GM12878 (cell line): ENCODE results near the gene TMUB1. TPM values are rescaled to one million over a fixed set of nuclear protein-coding genes. Genes with fewer than 3 reads are reported as not detected.

ENCODE experiments used
- ATAC-seq: fragments of 200-7000 bp; cut with Tn5 transposase; 3 replicates; pipeline ENCODE4 v1.9.1; 2020; ENCODE audit warnings: mild to moderate bottlenecking, moderate library complexity
- BruUV-seq: library from RNA; stranded (reverse); fragments of 400-500 nt; replicated peaks from 2 replicates; lab custom pipeline; 2021; lab: Mats Ljungman, UMichigan
- CTCF ChIA-PET: fragments of 300-600 bp; sonication (Branson Sonifier 250); formaldehyde crosslinking; extraction: SDS; loops from one replicate; lab custom pipeline; 2021; ENCODE audit warnings: inconsistent platforms; lab: Yijun Ruan, JAX
- POLR2A ChIA-PET: fragments of 350-600 bp; formaldehyde crosslinking; extraction: SDS; loops from one replicate; lab custom pipeline; 2021; ENCODE audit warnings: inconsistent platforms; lab: Charles Lee
- RAD21 ChIA-PET: fragments of 300-600 bp; sonication (Branson Sonifier 250); formaldehyde crosslinking; loops from one replicate; lab custom pipeline; 2023; ENCODE audit warnings: antibody characterized with exemption; ENCODE audit not compliant: unreplicated experiment; lab: Charles Lee
- SMC1A ChIA-PET: fragments of 300-600 bp; sonication (Branson Sonifier 250); formaldehyde crosslinking; loops from one replicate; lab custom pipeline; 2023; ENCODE audit not compliant: unreplicated experiment, uncharacterized antibody; lab: Charles Lee
- DNase-seq: peaks from one replicate; pipeline ENCODE4 v3.0.0-alpha.2; 2011; ENCODE audit warnings: low read depth, low spot score
- FAIRE-seq: peaks from 3 replicates; lab custom pipeline; 2011; peaks lifted over from hg19 to GRCh38; lab: Jason Lieb, UNC
- H2AFZ ChIP-seq: 2 replicates; pipeline ENCODE4 v1.6.0; 2011; ENCODE audit warnings: low read depth, low read length, control low read depth; ENCODE audit not compliant: control insufficient read depth
- H3K27ac ChIP-seq: 2 replicates; pipeline ENCODE4 v1.5.1; 2011; ENCODE audit warnings: control low read depth; ENCODE audit not compliant: control insufficient read depth, insufficient read depth
- H3K27me3 ChIP-seq, 2 experiments: replicated peaks in 1 of 2; 2 replicates each; pipeline versions ENCODE4 v1.6.0 to v1.6.1; 2011; ENCODE audit warnings: low read length in 1 of 2; ENCODE audit not compliant: control insufficient read depth in 2 of 2, insufficient read depth in 2 of 2
- H3K36me3 ChIP-seq, 2 experiments: 2 replicates each; pipeline ENCODE4 v1.5.1; 2011; ENCODE audit warnings: low read length in 1 of 2; ENCODE audit not compliant: control insufficient read depth in 2 of 2, insufficient read depth in 2 of 2
- H3K4me1 ChIP-seq: 2 replicates; pipeline ENCODE4 v1.6.1; 2011; ENCODE audit warnings: mild to moderate bottlenecking, low read length, moderate library complexity, mixed read lengths; ENCODE audit not compliant: control insufficient read depth, insufficient read depth
- H3K4me2 ChIP-seq: 2 replicates; pipeline ENCODE4 v1.6.0; 2011; ENCODE audit warnings: control low read depth; ENCODE audit not compliant: control insufficient read depth, insufficient read depth
- H3K4me3 ChIP-seq: fragments of 200-600 bp; sonication (generic); 2 replicates; pipeline ENCODE4 v1.5.1; 2016
- H3K79me2 ChIP-seq: 2 replicates; pipeline ENCODE4 v1.6.0; 2011; ENCODE audit warnings: low read length; ENCODE audit not compliant: control insufficient read depth, insufficient read depth
- H3K9ac ChIP-seq: 2 replicates; pipeline ENCODE4 v1.8.0; 2011; ENCODE audit warnings: low read length, control low read depth, mixed read lengths; ENCODE audit not compliant: control insufficient read depth, insufficient read depth
- H3K9me3 ChIP-seq: replicated peaks from 3 replicates; pipeline ENCODE4 v1.5.1; 2011; ENCODE audit warnings: mild to moderate bottlenecking, low read length; ENCODE audit not compliant: control insufficient read depth, insufficient read depth
- H4K20me1 ChIP-seq: 2 replicates; pipeline ENCODE4 v1.6.0; 2011; ENCODE audit not compliant: control insufficient read depth, insufficient read depth
- ATF7 ChIP-seq: fragments of 450-650 bp; IDR thresholded peaks from 2 replicates; pipeline ENCODE4 v1.6.1; 2016; ENCODE audit warnings: low read depth, mild to moderate bottlenecking
- ETV6 ChIP-seq, 2 experiments: fragments of 450-650 bp in 1 of 2; IDR thresholded peaks in 1 of 2; conservative IDR thresholded peaks in 1 of 2; 2 replicates each; pipeline ENCODE4 v1.6.1; 2014; ENCODE audit warnings: antibody characterized with exemption in 1 of 2, borderline replicate concordance in 1 of 2, low read depth in 1 of 2, mild to moderate bottlenecking in 1 of 2, moderate library complexity in 1 of 2
- KAT2A ChIP-seq: conservative IDR thresholded peaks from 2 replicates; pipeline ENCODE4 v1.6.1; 2011; ENCODE audit warnings: low read depth, low read length; ENCODE audit not compliant: control insufficient read depth
- NFIC ChIP-seq: IDR thresholded peaks from 2 replicates; pipeline ENCODE4 v1.6.1; 2012; ENCODE audit warnings: low read depth, mild to moderate bottlenecking, inconsistent platforms, low read length, moderate library complexity
- POLR2AphosphoS2 ChIP-seq: IDR thresholded peaks from 2 replicates; pipeline ENCODE4 v1.6.1; 2011; ENCODE audit warnings: low read depth, mild to moderate bottlenecking, low read length, improper control_type of control experiment, moderate library complexity
- POLR2AphosphoS5 ChIP-seq: IDR thresholded peaks from 2 replicates; pipeline ENCODE4 v1.6.1; 2011; ENCODE audit warnings: mild to moderate bottlenecking, low read length, inconsistent platforms
- SMAD5 ChIP-seq: IDR thresholded peaks from 2 replicates; pipeline ENCODE4 v1.6.1; 2016; ENCODE audit warnings: antibody characterized with exemption, low read depth
- ZSCAN29 ChIP-seq: fragments of 450-650 bp; IDR thresholded peaks from 2 replicates; pipeline ENCODE4 v1.6.1; 2017; ENCODE audit warnings: mild to moderate bottlenecking, moderate library complexity
- ZZZ3 ChIP-seq: IDR thresholded peaks from 2 replicates; pipeline ENCODE4 v1.6.1; 2011; ENCODE audit warnings: low read depth; ENCODE audit not compliant: control insufficient read depth, insufficient read length
- WGBS: methylation state at CpG from one replicate; pipeline ENCODE4 v1.1.6; 2016; ENCODE audit warnings: low lambda C conversion rate; ENCODE audit not compliant: insufficient replicate concordance, insufficient coverage; ENCODE audit errors: missing lambda C conversion rate; 5-methylcytosine and 5-hydroxymethylcytosine counted together
- in situ Hi-C: fragments of 300-500 bp; cut with MboI; formaldehyde crosslinking; loops from 9 replicates; pipeline ENCODE4 v1.14.3; 2018; ENCODE audit warnings: mixed read lengths
- intact Hi-C: fragments of 100-400 bp; cut with micrococcal nuclease; formaldehyde crosslinking; loops from one replicate; pipeline ENCODE4 v1.14.2; 2022; ENCODE audit not compliant: unreplicated experiment
- polyA plus RNA-seq, 11 experiments: library from polyadenylated mRNA; depleted of rRNA in 4 of 11; unstranded in 6 of 11; stranded (reverse) in 5 of 11; fragments of >200 nt; fragmentation: Nextera tagmentation in 4 of 11; fragmentation: Illumina TruSeq in 1 of 11; extraction: Ambion mirVana in 4 of 11; extraction: Trizol in 1 of 11; gene quantifications; 1 replicate in 1 of 11; 2 replicates in 10 of 11; pipeline versions ENCODE4 v1.2.1 to v1.2.3, GENCODE V29; 2011 to 2016; ENCODE audit warnings: inconsistent platforms in 2 of 11, missing spikeins in 2 of 11, low read depth in 1 of 11
- total RNA-seq, 4 experiments: library from RNA; depleted of rRNA in 3 of 4; stranded (reverse); fragments of >200 nt in 3 of 4; fragmentation: Illumina TruSeq in 1 of 4; extraction: Trizol in 1 of 4; gene quantifications; 2 replicates each; pipeline versions ENCODE4 v1.2.1 to v1.2.3, GENCODE V29; 2013 to 2021
- TF ChIP-seq, protein P1 (sequence below): fragments of 450-650 bp; IDR thresholded peaks from 2 replicates; pipeline ENCODE4 v1.6.1; 2017; ENCODE audit warnings: mild to moderate bottlenecking, moderate library complexity

TMUB1 gene
- total and polyA plus RNA-seq, 10 of the 15 experiments (the other 5 are each of a cell fraction or from before 2014, with no cell fraction given), result 0.27 to 79.5 (median 41.3) TPM; not detected in 1

- ChIA-PET POLR2A (no interaction called here), CTCF (no interaction called here)
- no peak overlapping the region for H3K9ac ChIP-seq
- DNase-seq, result no peak
- no peaks in the 10 kb centered on the region for H4K20me1 ChIP-seq
- no peak overlapping the region for H3K27ac ChIP-seq
- BruUV-seq, result no TSS peak
- peaks cover 19% of the 10 kb centered on the region for H3K79me2 ChIP-seq
- H3K4me3 ChIP-seq, result no peak overlapping the region
- TF ChIP-seq POLR2AphosphoS5 (no peak), KAT2A (no peak), ZSCAN29 (no peak), ETV6 (conservative IDR thresholded peaks at IDR 0.05 in 1 of 2, IDR thresholded peaks at IDR 0.05 in 1 of 2; ENCODE audit: borderline replicate concordance in 1 of 2, low read depth in 1 of 2) (no peak), ATF7 (no peak), ZZZ3 (no peak), NFIC (no peak), POLR2AphosphoS2 (no peak), SMAD5 (no peak)
- TF ChIP-seq, protein P1, sequence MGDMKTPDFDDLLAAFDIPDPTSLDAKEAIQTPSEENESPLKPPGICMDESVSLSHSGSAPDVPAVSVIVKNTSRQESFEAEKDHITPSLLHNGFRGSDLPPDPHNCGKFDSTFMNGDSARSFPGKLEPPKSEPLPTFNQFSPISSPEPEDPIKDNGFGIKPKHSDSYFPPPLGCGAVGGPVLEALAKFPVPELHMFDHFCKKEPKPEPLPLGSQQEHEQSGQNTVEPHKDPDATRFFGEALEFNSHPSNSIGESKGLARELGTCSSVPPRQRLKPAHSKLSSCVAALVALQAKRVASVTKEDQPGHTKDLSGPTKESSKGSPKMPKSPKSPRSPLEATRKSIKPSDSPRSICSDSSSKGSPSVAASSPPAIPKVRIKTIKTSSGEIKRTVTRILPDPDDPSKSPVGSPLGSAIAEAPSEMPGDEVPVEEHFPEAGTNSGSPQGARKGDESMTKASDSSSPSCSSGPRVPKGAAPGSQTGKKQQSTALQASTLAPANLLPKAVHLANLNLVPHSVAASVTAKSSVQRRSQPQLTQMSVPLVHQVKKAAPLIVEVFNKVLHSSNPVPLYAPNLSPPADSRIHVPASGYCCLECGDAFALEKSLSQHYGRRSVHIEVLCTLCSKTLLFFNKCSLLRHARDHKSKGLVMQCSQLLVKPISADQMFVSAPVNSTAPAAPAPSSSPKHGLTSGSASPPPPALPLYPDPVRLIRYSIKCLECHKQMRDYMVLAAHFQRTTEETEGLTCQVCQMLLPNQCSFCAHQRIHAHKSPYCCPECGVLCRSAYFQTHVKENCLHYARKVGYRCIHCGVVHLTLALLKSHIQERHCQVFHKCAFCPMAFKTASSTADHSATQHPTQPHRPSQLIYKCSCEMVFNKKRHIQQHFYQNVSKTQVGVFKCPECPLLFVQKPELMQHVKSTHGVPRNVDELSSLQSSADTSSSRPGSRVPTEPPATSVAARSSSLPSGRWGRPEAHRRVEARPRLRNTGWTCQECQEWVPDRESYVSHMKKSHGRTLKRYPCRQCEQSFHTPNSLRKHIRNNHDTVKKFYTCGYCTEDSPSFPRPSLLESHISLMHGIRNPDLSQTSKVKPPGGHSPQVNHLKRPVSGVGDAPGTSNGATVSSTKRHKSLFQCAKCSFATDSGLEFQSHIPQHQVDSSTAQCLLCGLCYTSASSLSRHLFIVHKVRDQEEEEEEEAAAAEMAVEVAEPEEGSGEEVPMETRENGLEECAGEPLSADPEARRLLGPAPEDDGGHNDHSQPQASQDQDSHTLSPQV, result no peak
- TF ChIP-seq, all 136 proteins: peak for 0
- FAIRE-seq (no peak), ATAC-seq (no peak)
- intact Hi-C loops (no loop called here), in situ Hi-C loops (no loop called here)
- ChIA-PET SMC1A (no interaction called here), RAD21 (no interaction called here)
- 98% methylated on average over 18 of the region's 18 CpGs for WGBS
- no peak overlapping the region for H2AFZ ChIP-seq
- H3K4me2 ChIP-seq, result no peak overlapping the region
- peaks cover 7% of the 10 kb centered on the region for H3K4me1 ChIP-seq
- H3K9me3 ChIP-seq, result no peaks in the 10 kb centered on the region
- no peaks in the 10 kb centered on the region for H3K27me3 ChIP-seq
- H3K36me3 ChIP-seq, result peaks cover 9 to 12% of the 10 kb centered on the region in 2 experiments; a peak in 3 of 4 replicates
Measured at GRCh38 chr7:151064454-151064853, 18.8 kb downstream of the TMUB1 start.
